ENCODE results near the gene STAT6.

STAT6 gene

DNA sequence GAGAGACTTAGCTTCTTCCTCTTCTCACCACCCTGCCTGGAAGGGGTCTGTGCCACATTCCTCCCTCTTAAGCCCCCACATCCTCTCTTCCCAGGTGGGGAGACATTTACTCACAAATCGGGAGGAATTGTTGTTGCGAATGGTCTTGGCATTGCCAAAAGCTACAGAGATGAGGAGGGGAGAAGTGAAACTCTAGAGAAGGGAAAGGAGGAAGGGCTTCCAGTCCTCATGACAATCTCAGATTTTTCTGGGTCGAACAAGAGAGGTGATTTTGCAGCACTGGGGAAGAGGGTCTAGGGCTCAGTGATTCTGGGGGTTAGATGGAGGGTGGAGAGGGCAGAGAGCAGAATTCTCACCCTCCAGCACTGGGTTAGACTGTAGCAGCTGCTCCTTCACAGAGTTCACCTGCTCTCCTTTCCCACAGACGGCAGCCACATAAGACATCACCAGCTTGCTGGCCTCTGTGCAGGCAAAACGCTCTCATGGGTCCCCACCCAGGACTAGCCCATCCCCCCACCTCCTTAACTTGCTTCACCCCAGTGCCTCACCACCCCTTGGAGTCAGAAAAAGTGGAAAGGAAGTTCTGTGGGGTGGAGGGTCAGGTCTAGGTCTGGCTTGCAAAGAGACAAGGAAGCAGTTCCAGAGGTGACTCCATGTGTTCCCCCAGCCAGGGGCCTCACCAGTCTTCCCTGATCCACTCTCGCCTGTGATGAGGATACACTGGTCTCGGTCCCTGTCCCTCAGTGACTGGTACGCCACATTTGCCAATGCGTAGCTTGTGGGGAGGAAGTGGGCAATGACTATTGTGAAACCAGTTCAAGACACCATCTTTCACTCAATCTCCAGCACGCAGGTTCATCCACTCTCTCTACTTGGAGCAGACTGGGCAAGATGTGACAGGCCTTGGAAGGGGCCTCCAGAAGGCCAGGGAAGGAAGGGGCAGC is 63.9 kb downstream of the STAT6 start:
- DNase-seq = peak; percentile 44

DNA sequence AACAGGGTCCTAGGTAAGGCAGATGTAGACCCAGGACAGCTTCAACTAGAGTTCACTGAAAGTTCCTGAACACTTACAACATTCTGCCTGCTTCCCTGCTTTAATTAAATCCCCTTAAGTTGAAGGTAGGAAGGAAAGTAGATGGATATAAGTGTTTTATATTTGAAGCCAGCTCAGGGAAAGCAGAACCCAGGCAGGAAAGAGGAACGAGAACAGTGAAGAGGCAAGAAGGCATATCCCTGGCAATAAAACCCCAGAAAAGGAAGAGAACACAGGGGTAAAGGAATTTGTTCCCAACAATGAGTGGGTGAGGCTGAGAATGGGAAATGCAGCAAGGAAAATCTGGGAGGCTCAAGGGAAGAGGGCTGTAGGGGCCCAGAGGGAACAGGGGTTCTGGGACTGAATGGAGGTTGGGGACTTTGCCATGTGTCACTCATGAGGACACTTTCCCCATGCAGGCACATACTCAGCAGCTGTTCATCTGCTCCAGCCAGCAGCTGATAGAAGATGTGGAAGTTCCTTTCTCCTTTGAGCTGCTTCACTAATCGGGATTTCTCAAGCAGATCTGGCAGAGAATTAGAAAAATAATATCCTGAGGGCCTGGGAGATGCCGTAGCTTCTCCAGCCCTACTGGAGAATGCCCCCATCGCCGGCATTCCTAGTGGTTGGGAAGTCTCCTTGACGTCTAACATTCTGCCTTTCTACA is 64.9 kb downstream of the STAT6 start:
- no peak for DNase-seq
